HEK293 (cell line): ENCODE measurements around the gene NOC2L.

Experiments used
- HOXA7 ChIP-seq: sonication (generic); formaldehyde crosslinking; IDR thresholded peaks from 2 replicates; pipeline ENCODE4 v1.8.1; 2022; ENCODE audit warnings: missing genetic modification reagents, borderline replicate concordance
- KLF1 ChIP-seq: fragments of 450-650 bp; formaldehyde crosslinking; IDR thresholded peaks from 2 replicates; pipeline ENCODE4 v1.5.1; 2016; ENCODE audit warnings: missing biosample characterization, missing genetic modification characterization
- MEIS1 ChIP-seq: sonication (generic); formaldehyde crosslinking; IDR thresholded peaks from 2 replicates; pipeline ENCODE4 v1.8.1; 2022; ENCODE audit warnings: missing genetic modification reagents, mild to moderate bottlenecking, borderline replicate concordance
- SCRT2 ChIP-seq: fragments of 450-650 bp; formaldehyde crosslinking; IDR thresholded peaks from 2 replicates; pipeline ENCODE4 v1.5.1; 2016; ENCODE audit warnings: missing biosample characterization, missing genetic modification characterization
- YY2 ChIP-seq: fragments of 450-650 bp; formaldehyde crosslinking; IDR thresholded peaks from 2 replicates; pipeline ENCODE4 v1.5.1; 2016; ENCODE audit warnings: missing biosample characterization, missing genetic modification characterization
- ZBTB7A ChIP-seq: fragments of 450-650 bp; formaldehyde crosslinking; IDR thresholded peaks from 2 replicates; pipeline ENCODE4 v1.5.1; 2016; ENCODE audit warnings: low read depth, missing biosample characterization, missing genetic modification characterization
- ZFP3 ChIP-seq: fragments of 450-650 bp; formaldehyde crosslinking; IDR thresholded peaks from 2 replicates; pipeline ENCODE4 v1.5.1; 2016; ENCODE audit warnings: low read depth, missing biosample characterization, missing genetic modification characterization
- ZNF19 ChIP-seq: fragments of 450-650 bp; formaldehyde crosslinking; IDR thresholded peaks from 2 replicates; pipeline ENCODE4; 2016; ENCODE audit warnings: missing biosample characterization, missing genetic modification characterization, low read depth
- ZNF292 ChIP-seq: fragments of 450-650 bp; formaldehyde crosslinking; IDR thresholded peaks from 2 replicates; pipeline ENCODE4 v1.5.1; 2016; ENCODE audit warnings: low read depth, missing biosample characterization, missing genetic modification characterization, borderline replicate concordance
- ZNF555 ChIP-seq: fragments of 450-650 bp; formaldehyde crosslinking; conservative IDR thresholded peaks from 2 replicates; pipeline ENCODE4 v1.5.1; 2017; ENCODE audit warnings: missing biosample characterization, mild to moderate bottlenecking, missing genetic modification characterization, inconsistent platforms
- ZNF624 ChIP-seq: fragments of 450-650 bp; formaldehyde crosslinking; IDR thresholded peaks from 2 replicates; pipeline ENCODE4 v1.5.1; 2017; ENCODE audit warnings: missing biosample characterization, missing genetic modification characterization
- ZNF626 ChIP-seq: fragments of 450-650 bp; sonication (Bioruptor Pico); formaldehyde crosslinking; IDR thresholded peaks from 2 replicates; pipeline ENCODE4 v1.5.1; 2018; ENCODE audit warnings: missing biosample characterization, missing genetic modification characterization, inconsistent platforms
- ZNF670 ChIP-seq: fragments of 450-650 bp; formaldehyde crosslinking; IDR thresholded peaks from 2 replicates; pipeline ENCODE4 v1.5.1; 2016; ENCODE audit warnings: missing biosample characterization, missing genetic modification characterization, low read depth
- ZNF701 ChIP-seq: fragments of 450-650 bp; formaldehyde crosslinking; IDR thresholded peaks from 2 replicates; pipeline ENCODE4 v1.5.1; 2016; ENCODE audit warnings: missing biosample characterization, missing genetic modification characterization
- ZNF830 ChIP-seq: fragments of 450-650 bp; IDR thresholded peaks from 2 replicates; pipeline ENCODE4 v1.5.0; 2018; ENCODE audit warnings: missing biosample characterization, missing genetic modification characterization, low read depth, mild to moderate bottlenecking, moderate library complexity
- ZSCAN16 ChIP-seq: fragments of 450-650 bp; formaldehyde crosslinking; IDR thresholded peaks from 2 replicates; pipeline ENCODE4 v1.5.1; 2016; ENCODE audit warnings: missing biosample characterization, missing genetic modification characterization
- ZXDB ChIP-seq: fragments of 450-650 bp; formaldehyde crosslinking; IDR thresholded peaks from 2 replicates; pipeline ENCODE4 v1.5.1; 2016; ENCODE audit warnings: missing biosample characterization, missing genetic modification characterization
- TF ChIP-seq, protein P1 (sequence below): fragments of 450-650 bp; formaldehyde crosslinking; IDR thresholded peaks from 2 replicates; pipeline ENCODE4 v1.5.1; 2016; ENCODE audit warnings: missing biosample characterization, missing genetic modification characterization
- TF ChIP-seq, protein P2 (sequence below): fragments of 450-650 bp; formaldehyde crosslinking; IDR thresholded peaks from 2 replicates; pipeline ENCODE4 v1.5.1; 2016; ENCODE audit warnings: missing biosample characterization, missing genetic modification characterization
- TF ChIP-seq, protein P3 (sequence below): fragments of 450-650 bp; formaldehyde crosslinking; IDR thresholded peaks from 2 replicates; pipeline ENCODE4 v1.5.1; 2017; ENCODE audit warnings: missing biosample characterization, missing genetic modification characterization
- TF ChIP-seq, protein P4 (sequence below): fragments of 450-650 bp; formaldehyde crosslinking; optimal IDR thresholded peaks from 2 replicates; pipeline ENCODE3; 2016; ENCODE audit warnings: missing biosample characterization, mild to moderate bottlenecking, missing genetic modification characterization
- TF ChIP-seq, protein P5 (sequence below): fragments of 450-650 bp; formaldehyde crosslinking; IDR thresholded peaks from 2 replicates; pipeline ENCODE4 v1.5.1; 2017; ENCODE audit warnings: missing biosample characterization, missing genetic modification characterization

The NOC2L gene

DNA sequence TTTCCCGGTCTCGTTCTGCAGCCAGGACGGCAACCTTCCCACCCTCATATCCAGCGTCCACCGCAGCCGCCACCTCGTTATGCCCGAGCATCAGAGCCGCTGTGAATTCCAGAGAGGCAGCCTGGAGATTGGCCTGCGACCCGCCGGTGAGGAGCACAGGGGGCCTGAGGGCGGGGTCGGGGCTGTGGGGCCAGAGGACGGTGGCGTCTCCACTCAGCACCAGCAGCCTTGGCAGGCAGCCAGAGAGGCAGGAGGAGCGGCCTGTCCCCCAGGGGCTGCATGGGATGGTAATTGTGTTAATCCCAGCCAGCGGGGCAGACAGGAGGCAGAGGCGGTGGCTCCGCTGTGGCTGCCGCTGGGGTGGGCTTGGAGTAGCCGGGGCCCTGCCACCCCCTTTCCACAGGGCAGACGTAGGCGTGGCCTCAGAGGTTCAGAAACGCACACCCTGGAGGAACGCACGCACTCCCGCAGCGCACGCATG, 23.3 kb downstream of the NOC2L start (continued):
- TF ChIP-seq ZNF555 (no peak), KLF1 (tag by site-specific recombination) (peak; percentile 96), ZSCAN16 (tag by site-specific recombination) (no peak), ZNF701 (tag by site-specific recombination) (no peak), ZNF19 (tag by site-specific recombination) (no peak), ZNF626 (tag by site-specific recombination) (no peak), ZFP3 (no peak), ZNF292 (tag by site-specific recombination) (no peak), ZNF624 (no peak), ZNF830 (no peak), ZNF670 (tag by site-specific recombination) (no peak), ZBTB7A (tag by site-specific recombination) (peak; percentile 82), ZXDB (tag by site-specific recombination) (peak; percentile 86), SCRT2 (no peak), MEIS1 (CRISPR knock-in tag) (no peak), YY2 (tag by site-specific recombination) (no peak), HOXA7 (CRISPR knock-in tag) (no peak)
- TF ChIP-seq, protein P1, sequence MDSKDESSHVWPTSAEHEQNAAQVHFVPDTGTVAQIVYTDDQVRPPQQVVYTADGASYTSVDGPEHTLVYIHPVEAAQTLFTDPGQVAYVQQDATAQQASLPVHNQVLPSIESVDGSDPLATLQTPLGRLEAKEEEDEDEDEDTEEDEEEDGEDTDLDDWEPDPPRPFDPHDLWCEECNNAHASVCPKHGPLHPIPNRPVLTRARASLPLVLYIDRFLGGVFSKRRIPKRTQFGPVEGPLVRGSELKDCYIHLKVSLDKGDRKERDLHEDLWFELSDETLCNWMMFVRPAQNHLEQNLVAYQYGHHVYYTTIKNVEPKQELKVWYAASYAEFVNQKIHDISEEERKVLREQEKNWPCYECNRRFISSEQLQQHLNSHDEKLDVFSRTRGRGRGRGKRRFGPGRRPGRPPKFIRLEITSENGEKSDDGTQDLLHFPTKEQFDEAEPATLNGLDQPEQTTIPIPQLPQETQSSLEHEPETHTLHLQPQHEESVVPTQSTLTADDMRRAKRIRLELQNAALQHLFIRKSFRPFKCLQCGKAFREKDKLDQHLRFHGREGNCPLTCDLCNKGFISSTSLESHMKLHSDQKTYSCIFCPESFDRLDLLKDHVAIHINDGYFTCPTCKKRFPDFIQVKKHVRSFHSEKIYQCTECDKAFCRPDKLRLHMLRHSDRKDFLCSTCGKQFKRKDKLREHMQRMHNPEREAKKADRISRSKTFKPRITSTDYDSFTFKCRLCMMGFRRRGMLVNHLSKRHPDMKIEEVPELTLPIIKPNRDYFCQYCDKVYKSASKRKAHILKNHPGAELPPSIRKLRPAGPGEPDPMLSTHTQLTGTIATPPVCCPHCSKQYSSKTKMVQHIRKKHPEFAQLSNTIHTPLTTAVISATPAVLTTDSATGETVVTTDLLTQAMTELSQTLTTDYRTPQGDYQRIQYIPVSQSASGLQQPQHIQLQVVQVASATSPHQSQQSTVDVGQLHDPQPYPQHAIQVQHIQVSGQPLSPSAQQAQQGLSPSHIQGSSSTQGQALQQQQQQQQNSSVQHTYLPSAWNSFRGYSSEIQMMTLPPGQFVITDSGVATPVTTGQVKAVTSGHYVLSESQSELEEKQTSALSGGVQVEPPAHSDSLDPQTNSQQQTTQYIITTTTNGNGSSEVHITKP, result no peak
- TF ChIP-seq, protein P2, sequence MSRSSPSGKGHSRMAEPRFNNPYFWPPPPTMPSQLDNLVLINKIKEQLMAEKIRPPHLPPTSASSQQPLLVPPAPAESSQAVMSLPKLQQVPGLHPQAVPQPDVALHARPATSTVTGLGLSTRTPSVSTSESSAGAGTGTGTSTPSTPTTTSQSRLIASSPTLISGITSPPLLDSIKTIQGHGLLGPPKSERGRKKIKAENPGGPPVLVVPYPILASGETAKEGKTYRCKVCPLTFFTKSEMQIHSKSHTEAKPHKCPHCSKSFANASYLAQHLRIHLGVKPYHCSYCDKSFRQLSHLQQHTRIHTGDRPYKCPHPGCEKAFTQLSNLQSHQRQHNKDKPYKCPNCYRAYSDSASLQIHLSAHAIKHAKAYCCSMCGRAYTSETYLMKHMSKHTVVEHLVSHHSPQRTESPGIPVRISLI (tag by site-specific recombination), result no peak
- TF ChIP-seq, protein P3, sequence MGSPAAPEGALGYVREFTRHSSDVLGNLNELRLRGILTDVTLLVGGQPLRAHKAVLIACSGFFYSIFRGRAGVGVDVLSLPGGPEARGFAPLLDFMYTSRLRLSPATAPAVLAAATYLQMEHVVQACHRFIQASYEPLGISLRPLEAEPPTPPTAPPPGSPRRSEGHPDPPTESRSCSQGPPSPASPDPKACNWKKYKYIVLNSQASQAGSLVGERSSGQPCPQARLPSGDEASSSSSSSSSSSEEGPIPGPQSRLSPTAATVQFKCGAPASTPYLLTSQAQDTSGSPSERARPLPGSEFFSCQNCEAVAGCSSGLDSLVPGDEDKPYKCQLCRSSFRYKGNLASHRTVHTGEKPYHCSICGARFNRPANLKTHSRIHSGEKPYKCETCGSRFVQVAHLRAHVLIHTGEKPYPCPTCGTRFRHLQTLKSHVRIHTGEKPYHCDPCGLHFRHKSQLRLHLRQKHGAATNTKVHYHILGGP (tag by site-specific recombination), result no peak
- TF ChIP-seq, protein P4, sequence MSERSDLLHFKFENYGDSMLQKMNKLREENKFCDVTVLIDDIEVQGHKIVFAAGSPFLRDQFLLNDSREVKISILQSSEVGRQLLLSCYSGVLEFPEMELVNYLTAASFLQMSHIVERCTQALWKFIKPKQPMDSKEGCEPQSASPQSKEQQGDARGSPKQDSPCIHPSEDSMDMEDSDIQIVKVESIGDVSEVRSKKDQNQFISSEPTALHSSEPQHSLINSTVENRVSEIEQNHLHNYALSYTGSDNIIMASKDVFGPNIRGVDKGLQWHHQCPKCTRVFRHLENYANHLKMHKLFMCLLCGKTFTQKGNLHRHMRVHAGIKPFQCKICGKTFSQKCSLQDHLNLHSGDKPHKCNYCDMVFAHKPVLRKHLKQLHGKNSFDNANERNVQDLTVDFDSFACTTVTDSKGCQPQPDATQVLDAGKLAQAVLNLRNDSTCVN, result peak; percentile 16
- TF ChIP-seq, protein P5, sequence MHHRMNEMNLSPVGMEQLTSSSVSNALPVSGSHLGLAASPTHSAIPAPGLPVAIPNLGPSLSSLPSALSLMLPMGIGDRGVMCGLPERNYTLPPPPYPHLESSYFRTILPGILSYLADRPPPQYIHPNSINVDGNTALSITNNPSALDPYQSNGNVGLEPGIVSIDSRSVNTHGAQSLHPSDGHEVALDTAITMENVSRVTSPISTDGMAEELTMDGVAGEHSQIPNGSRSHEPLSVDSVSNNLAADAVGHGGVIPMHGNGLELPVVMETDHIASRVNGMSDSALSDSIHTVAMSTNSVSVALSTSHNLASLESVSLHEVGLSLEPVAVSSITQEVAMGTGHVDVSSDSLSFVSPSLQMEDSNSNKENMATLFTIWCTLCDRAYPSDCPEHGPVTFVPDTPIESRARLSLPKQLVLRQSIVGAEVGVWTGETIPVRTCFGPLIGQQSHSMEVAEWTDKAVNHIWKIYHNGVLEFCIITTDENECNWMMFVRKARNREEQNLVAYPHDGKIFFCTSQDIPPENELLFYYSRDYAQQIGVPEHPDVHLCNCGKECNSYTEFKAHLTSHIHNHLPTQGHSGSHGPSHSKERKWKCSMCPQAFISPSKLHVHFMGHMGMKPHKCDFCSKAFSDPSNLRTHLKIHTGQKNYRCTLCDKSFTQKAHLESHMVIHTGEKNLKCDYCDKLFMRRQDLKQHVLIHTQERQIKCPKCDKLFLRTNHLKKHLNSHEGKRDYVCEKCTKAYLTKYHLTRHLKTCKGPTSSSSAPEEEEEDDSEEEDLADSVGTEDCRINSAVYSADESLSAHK (tag by site-specific recombination), result peak; percentile 76
